Natural killer cell (primary cell): Measurements from ENCODE around the gene PGA4. TPM values are rescaled to one million over a fixed set of nuclear protein-coding genes. Genes with fewer than 3 reads are reported as not detected.

Source experiments
- ATAC-seq, 3 donors: fragments of 150-1000 bp in 2 of 3; fragments of 200-7000 bp in 1 of 3; cut with Tn5 transposase; 1 replicate in 1 of 3; 2 replicates in 2 of 3; pipeline ENCODE4 v1.10.0; 2021; ENCODE audit warnings: mild to moderate bottlenecking in 2 of 3, moderate library complexity in 2 of 3
- DNase-seq, 2 donors: peaks; one replicate each; pipeline versions ENCODE4 v3.0.0 to v3.0.0-alpha.2; 2013 to 2021; ENCODE audit warnings: mixed read lengths in 1 of 2
- H3K27ac ChIP-seq: one replicate; pipeline ENCODE4 v1.5.1; 2013; ENCODE audit warnings: mild to moderate bottlenecking, low read length
- H3K27me3 ChIP-seq: one replicate; pipeline ENCODE4 v1.6.1; 2013; ENCODE audit warnings: low read length; ENCODE audit not compliant: control insufficient read depth, insufficient read depth
- H3K36me3 ChIP-seq: one replicate; pipeline ENCODE4 v1.6.1; 2013; ENCODE audit warnings: low read length; ENCODE audit not compliant: control insufficient read depth, insufficient read depth
- H3K4me1 ChIP-seq: one replicate; pipeline ENCODE4 v1.6.1; 2013; ENCODE audit warnings: low read length; ENCODE audit not compliant: control insufficient read depth, insufficient read depth
- H3K4me3 ChIP-seq: one replicate; pipeline ENCODE4 v1.5.1; 2013; ENCODE audit warnings: low read length
- H3K9me3 ChIP-seq: one replicate; pipeline ENCODE4 v1.6.1; 2013; ENCODE audit warnings: low read length; ENCODE audit not compliant: control insufficient read depth, insufficient read depth
- H3K27ac Mint-ChIP-seq, 2 donors: one replicate each; pipeline ENCODE4 v1.8.0; 2022; ENCODE audit warnings: mild to moderate bottlenecking in 2 of 2, mixed read lengths in 2 of 2, moderate library complexity in 1 of 2
- H3K27me3 Mint-ChIP-seq, 2 donors: one replicate each; pipeline ENCODE4 v1.8.0; 2022; ENCODE audit warnings: low read depth in 2 of 2, mixed read lengths in 2 of 2
- H3K36me3 Mint-ChIP-seq: one replicate; pipeline ENCODE4 v1.8.0; 2022; ENCODE audit warnings: mixed read lengths
- H3K4me1 Mint-ChIP-seq, 2 donors: one replicate each; pipeline ENCODE4 v1.8.0; 2022; ENCODE audit warnings: mixed read lengths in 2 of 2
- H3K4me3 Mint-ChIP-seq: one replicate; pipeline ENCODE4 v1.8.0; 2022; ENCODE audit warnings: mild to moderate bottlenecking, moderate library complexity, mixed read lengths
- H3K9me3 Mint-ChIP-seq, 2 donors: one replicate each; pipeline ENCODE4 v1.8.0; 2022; ENCODE audit warnings: mixed read lengths in 2 of 2
- CTCF ChIP-seq: fragments of 200-600 bp; IDR thresholded peaks from one replicate; pipeline ENCODE4 v1.8.0; 2022; ENCODE audit warnings: antibody characterized with exemption
- WGBS: methylation state at CpG from one replicate; pipeline ENCODE4 v1.1.7; 2013; ENCODE audit warnings: missing lambda C conversion rate; ENCODE audit not compliant: insufficient coverage; 5-methylcytosine and 5-hydroxymethylcytosine counted together
- intact Hi-C: fragments of 100-400 bp; cut with micrococcal nuclease; formaldehyde crosslinking; loops from one replicate; pipeline ENCODE4 v1.14.2; 2022
- total RNA-seq, 4 donors: library from RNA; stranded (reverse); fragments of 120-200 nt in 1 of 4; gene quantifications; one replicate each; pipeline versions ENCODE4 v1.2.3 to v1.2.4, GENCODE V29; 2013 to 2022

Gene PGA4
- total RNA-seq, 3 donors from 2014 or later (not counting 1 experiment from before 2014, with no cell fraction given) = not detected

DNA sequence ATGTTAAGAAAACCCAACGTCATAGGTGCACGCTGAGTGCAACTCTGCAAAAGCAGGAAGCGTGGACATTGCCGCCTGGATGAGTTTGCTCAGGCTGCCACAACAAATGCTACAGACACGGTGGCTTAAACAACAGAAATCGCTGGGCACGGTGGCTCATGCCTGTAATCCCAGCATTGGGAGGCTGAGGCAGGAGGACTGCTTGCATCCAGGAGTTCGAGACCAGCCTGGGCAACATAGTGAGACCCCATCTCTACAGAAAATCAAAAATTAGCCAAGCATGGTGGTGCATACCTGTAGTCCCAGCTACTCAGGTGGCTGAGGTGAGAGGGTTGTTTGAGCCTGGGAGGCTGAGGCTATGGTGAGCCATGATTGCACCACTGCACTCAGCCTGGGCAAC is 32.2 kb upstream of the PGA4 start:
- Histone ChIP-seq H3K27ac (no peak overlapping the region), H3K9me3 (no peaks in the 10 kb centered on the region), H3K27me3 (no peaks in the 10 kb centered on the region), H3K4me3 (no peak overlapping the region), H3K4me1 (no peaks in the 10 kb centered on the region), H3K36me3 (no peaks in the 10 kb centered on the region)
- TF ChIP-seq CTCF = no peak
- WGBS = 82% methylated on average over 8 of the region's 8 CpGs
- Mint-ChIP-seq H3K9me3 (no peaks in the 10 kb centered on the region), H3K4me1 (peaks cover 4 to 5% of the 10 kb centered on the region in 2 donors), H3K36me3 (no peaks in the 10 kb centered on the region), H3K27ac (no peak overlapping the region), H3K4me3 (no peak overlapping the region), H3K27me3 (peaks cover 0 to 3% of the 10 kb centered on the region in 2 donors)
- DNase-seq (no peak), ATAC-seq (no peak)
- intact Hi-C loops = no loop called here

GRCh38 chr11:61193596-61193995 is 28.6 kb upstream of the PGA4 start:
- Histone ChIP-seq H3K27ac (no peak overlapping the region), H3K4me3 (no peak overlapping the region), H3K4me1 (no peaks in the 10 kb centered on the region), H3K9me3 (no peaks in the 10 kb centered on the region), H3K27me3 (no peaks in the 10 kb centered on the region), H3K36me3 (no peaks in the 10 kb centered on the region)
- WGBS = 68% methylated on average over 12 of the region's 12 CpGs
- Mint-ChIP-seq H3K27me3 (peaks cover 0 to 8% of the 10 kb centered on the region in 2 donors), H3K4me1 (no peaks in the 10 kb centered on the region), H3K27ac (no peak overlapping the region), H3K4me3 (no peak overlapping the region), H3K36me3 (no peaks in the 10 kb centered on the region), H3K9me3 (no peaks in the 10 kb centered on the region)
- no peak for ATAC-seq
- no peak for DNase-seq
- TF ChIP-seq CTCF = no peak
- intact Hi-C loops = no loop called here

DNA sequence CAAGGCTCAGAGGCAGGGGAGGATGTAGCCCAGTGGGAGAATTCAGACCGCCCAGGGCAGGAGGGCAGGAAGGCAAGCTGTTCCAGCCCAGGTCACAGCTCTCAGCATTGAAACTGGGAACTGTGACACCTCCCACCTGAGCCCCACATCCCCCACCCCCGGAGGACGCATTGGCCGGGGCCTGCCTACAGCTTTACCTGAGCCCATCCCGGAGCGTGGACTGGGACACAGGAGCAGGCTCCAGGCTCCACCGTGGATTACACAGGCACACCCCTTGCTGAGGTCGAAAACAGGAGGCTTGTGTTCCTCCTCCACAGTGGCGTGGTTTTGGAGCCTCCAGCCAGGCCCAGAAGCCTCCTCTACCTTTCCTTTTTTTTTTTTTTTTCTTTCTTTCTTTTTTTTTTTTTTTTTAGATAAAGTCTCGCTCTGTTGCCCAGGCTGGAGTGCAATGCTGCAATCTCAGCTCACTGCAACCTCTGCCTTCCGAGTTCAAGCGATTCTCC is 27.9 kb upstream of the PGA4 start:
- WGBS = 79% methylated on average over 12 of the region's 12 CpGs
- Mint-ChIP-seq H3K4me3 (no peak overlapping the region), H3K36me3 (no peaks in the 10 kb centered on the region), H3K4me1 (no peaks in the 10 kb centered on the region), H3K27ac (no peak overlapping the region), H3K9me3 (no peaks in the 10 kb centered on the region), H3K27me3 (peaks cover 0 to 8% of the 10 kb centered on the region in 2 donors)
- Histone ChIP-seq H3K4me3 (no peak overlapping the region), H3K9me3 (no peaks in the 10 kb centered on the region), H3K27ac (no peak overlapping the region), H3K36me3 (no peaks in the 10 kb centered on the region), H3K4me1 (no peaks in the 10 kb centered on the region), H3K27me3 (no peaks in the 10 kb centered on the region)
- no peak for TF ChIP-seq CTCF
- intact Hi-C loops = no loop called here
- DNase-seq = no peak
- ATAC-seq = no peak

DNA sequence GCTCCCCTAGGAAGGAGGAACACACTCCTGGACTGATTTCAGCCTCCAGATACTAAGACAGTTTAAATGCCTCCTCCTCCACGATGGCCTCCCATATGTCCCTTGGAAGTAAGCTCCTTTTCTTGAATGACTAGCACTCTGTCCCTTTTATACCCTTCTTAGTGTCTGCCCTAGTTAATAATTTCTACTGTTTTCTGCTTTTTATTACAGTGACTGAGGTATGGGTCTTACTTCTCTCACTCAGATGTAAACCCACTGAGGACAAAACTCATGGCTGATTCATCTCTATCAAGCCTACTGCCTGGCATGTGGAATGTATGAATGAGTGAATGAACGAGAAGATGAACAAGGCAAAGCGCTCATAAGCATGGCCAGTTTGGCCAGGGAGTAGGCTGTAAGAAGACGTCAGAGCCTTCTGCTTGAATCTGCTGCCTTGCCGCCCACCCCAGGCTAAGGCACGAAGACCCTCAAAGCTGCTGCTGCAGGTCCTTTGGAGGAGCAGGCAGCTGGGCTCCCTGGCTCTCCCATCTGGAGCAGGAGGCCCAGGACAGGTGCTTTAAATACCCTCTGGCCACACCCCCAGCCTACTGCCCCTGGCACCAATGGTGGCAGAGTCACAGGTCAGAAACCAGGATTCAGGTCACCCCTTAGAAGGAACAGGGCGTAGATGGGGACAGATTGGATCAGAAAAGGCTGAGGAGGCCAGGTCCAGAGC is 27.0 kb upstream of the PGA4 start:
- Histone ChIP-seq H3K4me3 (no peak overlapping the region), H3K36me3 (no peaks in the 10 kb centered on the region), H3K27me3 (no peaks in the 10 kb centered on the region), H3K4me1 (no peaks in the 10 kb centered on the region), H3K27ac (no peak overlapping the region), H3K9me3 (no peaks in the 10 kb centered on the region)
- H3K27ac Mint-ChIP-seq = no peak overlapping the region
- intact Hi-C loops = no loop called here
- H3K27me3 Mint-ChIP-seq = peaks cover 2 to 8% of the 10 kb centered on the region in 2 donors
- WGBS = 81% methylated on average over 7 of the region's 7 CpGs
- H3K36me3 Mint-ChIP-seq = no peaks in the 10 kb centered on the region
- no peak overlapping the region for H3K4me3 Mint-ChIP-seq
- H3K9me3 Mint-ChIP-seq = no peaks in the 10 kb centered on the region
- no peak for TF ChIP-seq CTCF
- no peaks in the 10 kb centered on the region for H3K4me1 Mint-ChIP-seq
- no peak for DNase-seq
- no peak for ATAC-seq
